Trophoblast cell (in vitro differentiated cells and primary cell): ENCODE results near the gene SCAF4.
A peak's percentile ranks its signal among the peaks of the same experiment; 100 is the strongest.

Experiments
- DNase-seq, 2 donors: peaks; one replicate each; pipeline ENCODE4 v3.0.0-alpha.2; 2016
- H2AFZ ChIP-seq: 2 replicates; pipeline ENCODE4 v1.6.1; 2013; ENCODE audit warnings: low read length, moderate library complexity, mild to moderate bottlenecking; ENCODE audit not compliant: insufficient read depth, poor library complexity
- H2AK5ac ChIP-seq: 2 replicates; pipeline ENCODE4 v1.6.1; 2013; ENCODE audit warnings: mild to moderate bottlenecking, low read length
- H2BK120ac ChIP-seq: 2 replicates; pipeline ENCODE4 v1.6.1; 2013; ENCODE audit warnings: low read length, mild to moderate bottlenecking, moderate library complexity; ENCODE audit not compliant: insufficient read depth, poor library complexity
- H2BK12ac ChIP-seq: 2 replicates; pipeline ENCODE4 v1.6.1; 2013; ENCODE audit warnings: mild to moderate bottlenecking, low read length, moderate library complexity
- H2BK5ac ChIP-seq: 2 replicates; pipeline ENCODE4 v1.6.1; 2013; ENCODE audit warnings: low read length, low read depth, moderate library complexity, mild to moderate bottlenecking; ENCODE audit not compliant: poor library complexity
- H3K14ac ChIP-seq: 2 replicates; pipeline ENCODE4 v1.6.1; 2013; ENCODE audit warnings: mild to moderate bottlenecking, low read length
- H3K18ac ChIP-seq: 2 replicates; pipeline ENCODE4 v1.6.1; 2013; ENCODE audit warnings: mild to moderate bottlenecking, low read length
- H3K23ac ChIP-seq: 2 replicates; pipeline ENCODE4 v1.6.1; 2013; ENCODE audit warnings: low read length
- H3K27ac ChIP-seq: 2 replicates; pipeline ENCODE4 v1.5.1; 2013; ENCODE audit warnings: low read depth, mild to moderate bottlenecking, inconsistent platforms, low read length, moderate library complexity
- H3K27me3 ChIP-seq: 2 replicates; pipeline ENCODE4 v1.6.1; 2013; ENCODE audit warnings: inconsistent platforms, mild to moderate bottlenecking, low read length, moderate library complexity; ENCODE audit not compliant: insufficient read depth
- H3K36me3 ChIP-seq, 2 experiments: 1 replicate in 1 of 2; 2 replicates in 1 of 2; pipeline ENCODE4 v1.6.1; 2013; ENCODE audit warnings: low read length in 2 of 2, mild to moderate bottlenecking in 2 of 2, moderate library complexity in 1 of 2; ENCODE audit not compliant: insufficient read depth in 2 of 2, control insufficient read depth in 1 of 2
- H3K4ac ChIP-seq: 2 replicates; pipeline ENCODE4 v1.6.1; 2013; ENCODE audit warnings: low read depth, mild to moderate bottlenecking, low read length, moderate library complexity
- H3K4me1 ChIP-seq, 2 experiments: 1 replicate in 1 of 2; 2 replicates in 1 of 2; pipeline ENCODE4 v1.6.1; 2013; ENCODE audit warnings: low read length in 2 of 2, mild to moderate bottlenecking in 2 of 2, moderate library complexity in 1 of 2; ENCODE audit not compliant: insufficient read depth in 2 of 2, control insufficient read depth in 1 of 2
- H3K4me2 ChIP-seq: 2 replicates; pipeline ENCODE4 v1.6.1; 2013; ENCODE audit warnings: inconsistent platforms, mild to moderate bottlenecking, low read length, moderate library complexity
- H3K4me3 ChIP-seq: 2 replicates; pipeline ENCODE4 v1.5.1; 2013; ENCODE audit warnings: mild to moderate bottlenecking, low read depth, low read length, inconsistent platforms
- H3K79me1 ChIP-seq: one replicate; pipeline ENCODE4 v1.6.1; 2013; ENCODE audit warnings: low read length
- H3K79me2 ChIP-seq: 2 replicates; pipeline ENCODE4 v1.6.1; 2013; ENCODE audit warnings: low read length, mild to moderate bottlenecking; ENCODE audit not compliant: control insufficient read depth, insufficient read depth, poor library complexity
- H3K9ac ChIP-seq: 2 replicates; pipeline ENCODE4 v1.6.1; 2013; ENCODE audit warnings: mild to moderate bottlenecking, low read length
- H3K9me3 ChIP-seq: 2 replicates; pipeline ENCODE4 v1.6.1; 2013; ENCODE audit warnings: low read depth, mild to moderate bottlenecking, control low read depth, inconsistent platforms, low read length; ENCODE audit not compliant: insufficient read depth
- H4K12ac ChIP-seq: 2 replicates; pipeline ENCODE4 v1.6.1; 2013; ENCODE audit warnings: low read depth, mild to moderate bottlenecking, low read length, moderate library complexity
- H4K8ac ChIP-seq: 2 replicates; pipeline ENCODE4 v1.6.1; 2013; ENCODE audit warnings: low read depth, mild to moderate bottlenecking, low read length, moderate library complexity
- H4K91ac ChIP-seq: one replicate; pipeline ENCODE4 v1.6.1; 2013; ENCODE audit warnings: low read depth, mild to moderate bottlenecking, low read length, moderate library complexity
- WGBS: extraction: QIAGEN DNeasy Blood & Tissue Kit; methylation state at CpG from one replicate; pipeline ENCODE4 v1.1.7; 2013; ENCODE audit warnings: missing lambda C conversion rate; ENCODE audit not compliant: insufficient read length, insufficient coverage; ENCODE audit errors: extremely low coverage; 5-methylcytosine and 5-hydroxymethylcytosine counted together

The SCAF4 gene

GRCh38 chr21:31650930-31651329 is 81.0 kb downstream of the SCAF4 start:
- no peak overlapping the region for H2BK12ac ChIP-seq
- DNase-seq: no peak
- no peak overlapping the region for H4K12ac ChIP-seq
- H3K4me1 ChIP-seq: no peaks in the 10 kb centered on the region
- no peaks in the 10 kb centered on the region for H3K36me3 ChIP-seq
- H3K4ac ChIP-seq: no peak overlapping the region
- no peaks in the 10 kb centered on the region for H3K9me3 ChIP-seq
- H3K9ac ChIP-seq: no peak overlapping the region
- H3K4me3 ChIP-seq: no peak overlapping the region
- H2AFZ ChIP-seq: no peak overlapping the region
- no peaks in the 10 kb centered on the region for H3K79me2 ChIP-seq
- WGBS: no CpG with 5 or more reads among the region's 3 CpGs
- H3K4me2 ChIP-seq: no peak overlapping the region
- no peak overlapping the region for H3K27ac ChIP-seq
- H4K91ac ChIP-seq: no peak overlapping the region
- H3K79me1 ChIP-seq: no peaks in the 10 kb centered on the region
- no peaks in the 10 kb centered on the region for H3K27me3 ChIP-seq
- H2AK5ac ChIP-seq: no peak overlapping the region
- no peak overlapping the region for H4K8ac ChIP-seq
- no peak overlapping the region for H3K23ac ChIP-seq
- H2BK120ac ChIP-seq: no peak overlapping the region
- H2BK5ac ChIP-seq: no peak overlapping the region
- no peak overlapping the region for H3K18ac ChIP-seq
- H3K14ac ChIP-seq: no peak overlapping the region

- DNase-seq: no peak
- no CpG with 5 or more reads among the region's 3 CpGs for WGBS
- H2BK12ac ChIP-seq: no peak overlapping the region
- H3K27me3 ChIP-seq: no peaks in the 10 kb centered on the region
- H3K4ac ChIP-seq: no peak overlapping the region
- no peak overlapping the region for H4K12ac ChIP-seq
- H3K4me2 ChIP-seq: no peak overlapping the region
- no peak overlapping the region for H2BK5ac ChIP-seq
- no peak overlapping the region for H2BK120ac ChIP-seq
- H3K18ac ChIP-seq: no peak overlapping the region
- H3K9me3 ChIP-seq: no peaks in the 10 kb centered on the region
- no peaks in the 10 kb centered on the region for H3K36me3 ChIP-seq
- H3K79me2 ChIP-seq: no peaks in the 10 kb centered on the region
- H4K8ac ChIP-seq: no peak overlapping the region
- no peak overlapping the region for H3K14ac ChIP-seq
- no peak overlapping the region for H3K27ac ChIP-seq
- H3K9ac ChIP-seq: no peak overlapping the region
- H3K4me1 ChIP-seq: no peaks in the 10 kb centered on the region
- no peak overlapping the region for H2AFZ ChIP-seq
- no peak overlapping the region for H2AK5ac ChIP-seq
- no peak overlapping the region for H4K91ac ChIP-seq
- H3K79me1 ChIP-seq: no peaks in the 10 kb centered on the region
- H3K4me3 ChIP-seq: no peak overlapping the region
- no peak overlapping the region for H3K23ac ChIP-seq
These were observed 84.3 kb downstream of the SCAF4 start for GRCh38 chr21:31647650-31648049.

DNA sequence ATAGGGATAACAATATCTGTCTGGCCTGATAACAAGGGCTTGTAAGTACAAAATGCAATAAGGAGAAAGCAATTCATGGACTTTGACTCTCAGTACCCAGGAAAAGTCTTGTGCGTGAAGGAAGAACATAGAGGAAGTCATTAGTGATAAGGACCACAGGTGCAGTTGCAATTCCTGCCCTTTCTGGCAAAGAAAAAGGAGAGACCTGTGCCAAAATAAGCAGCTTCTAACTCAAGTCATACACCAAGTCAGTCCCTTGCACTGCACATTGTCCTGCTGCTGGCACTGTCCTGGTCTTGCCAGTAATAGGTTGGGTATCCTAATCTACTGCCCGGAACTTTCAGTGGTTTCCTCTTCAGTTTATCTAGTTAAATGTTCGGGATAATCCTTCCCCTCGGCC is 87.3 kb downstream of the SCAF4 start:
- Histone ChIP-seq H3K23ac (no peak overlapping the region), H3K79me1 (no peaks in the 10 kb centered on the region), H2AFZ (no peak overlapping the region), H3K18ac (no peak overlapping the region), H3K4ac (no peak overlapping the region), H3K27ac (no peak overlapping the region), H3K14ac (no peak overlapping the region), H2BK120ac (no peak overlapping the region), H3K9me3 (no peaks in the 10 kb centered on the region), H3K79me2 (no peaks in the 10 kb centered on the region), H4K8ac (no peak overlapping the region), H2AK5ac (no peak overlapping the region), H2BK5ac (no peak overlapping the region), H3K27me3 (no peaks in the 10 kb centered on the region), H2BK12ac (no peak overlapping the region), H4K91ac (no peak overlapping the region), H3K4me3 (no peak overlapping the region), H3K4me2 (no peak overlapping the region), H4K12ac (no peak overlapping the region), H3K9ac (peak overlapping the region; percentile 56), H3K4me1 (no peaks in the 10 kb centered on the region), H3K36me3 (no peaks in the 10 kb centered on the region)
- no CpG with 5 or more reads among the region's 4 CpGs for WGBS
- DNase-seq: no peak

GRCh38 chr21:31641416-31641922 is 90.4 kb downstream of the SCAF4 start:
- peak; percentile 29 to 50 for DNase-seq
- Histone ChIP-seq H4K91ac (no peak overlapping the region), H3K9me3 (no peaks in the 10 kb centered on the region), H2BK12ac (no peak overlapping the region), H2BK120ac (no peak overlapping the region), H2AFZ (no peak overlapping the region), H3K14ac (no peak overlapping the region), H4K8ac (no peak overlapping the region), H4K12ac (no peak overlapping the region), H3K27me3 (no peaks in the 10 kb centered on the region), H3K79me1 (no peaks in the 10 kb centered on the region), H3K4me3 (no peak overlapping the region), H3K4me1 (no peaks in the 10 kb centered on the region), H2AK5ac (no peak overlapping the region), H3K79me2 (no peaks in the 10 kb centered on the region), H3K23ac (no peak overlapping the region), H3K18ac (no peak overlapping the region), H3K27ac (no peak overlapping the region), H3K4me2 (no peak overlapping the region), H3K36me3 (no peaks in the 10 kb centered on the region), H3K4ac (no peak overlapping the region), H2BK5ac (no peak overlapping the region), H3K9ac (no peak overlapping the region)
- no CpG with 5 or more reads among the region's 12 CpGs for WGBS
